PC-3 (cell line): ENCODE measurements around the gene CTDSP2. TPM values are rescaled to one million over a fixed set of nuclear protein-coding genes. Genes with fewer than 3 reads are reported as not detected.
"Not testable (repeated sequence)": the region's sequence is repeated elsewhere in the genome, so short reads cannot be mapped to it uniquely, and the experiment has no call there.

ENCODE experiments used
- ATAC-seq: fragments of 200-7000 bp; cut with Tn5 transposase; 2 replicates; pipeline ENCODE4 v1.9.1; 2020; ENCODE audit warnings: mild to moderate bottlenecking, moderate library complexity
- BruUV-seq: library from RNA; stranded (reverse); fragments of 400-500 nt; replicated peaks from 2 replicates; lab custom pipeline; 2021; lab: Mats Ljungman, UMichigan
- CTCF ChIA-PET: fragments of 300-600 bp; sonication (Branson Sonifier 250); formaldehyde crosslinking; loops from one replicate; lab custom pipeline; 2022; ENCODE audit warnings: antibody characterized with exemption; lab: Charles Lee
- POLR2A ChIA-PET: fragments of 300-600 bp; sonication (Branson Sonifier 250); formaldehyde crosslinking; loops from one replicate; lab custom pipeline; 2022; ENCODE audit warnings: antibody characterized with exemption; ENCODE audit not compliant: unreplicated experiment; lab: Charles Lee
- DNase-seq: peaks from one replicate; pipeline ENCODE4 v3.0.0-alpha.2; 2015
- H2AFZ ChIP-seq: fragments of 300-600 bp; sonication (generic); 2 replicates; pipeline ENCODE4 v1.6.0; 2016; ENCODE audit warnings: antibody characterized with exemption, low read length
- H3F3A ChIP-seq: fragments of 300-600 bp; sonication (generic); one replicate; pipeline ENCODE4 v1.6.0; 2017; ENCODE audit warnings: antibody characterized with exemption, low read length, control low read depth, mild to moderate bottlenecking; ENCODE audit not compliant: unreplicated experiment
- H3K27ac ChIP-seq: fragments of 300-600 bp; sonication (generic); 2 replicates; pipeline ENCODE4 v1.5.1; 2016; ENCODE audit warnings: mild to moderate bottlenecking, low read length
- H3K27me3 ChIP-seq: fragments of 300-600 bp; sonication (generic); 2 replicates; pipeline ENCODE4 v1.6.1; 2016; ENCODE audit warnings: low read length, mixed read lengths
- H3K36me3 ChIP-seq: fragments of 300-600 bp; sonication (generic); 2 replicates; pipeline ENCODE4 v1.6.1; 2016; ENCODE audit warnings: low read depth, mixed run types, low read length, mixed read lengths
- H3K4me1 ChIP-seq: fragments of 300-600 bp; sonication (generic); 2 replicates; pipeline ENCODE4 v1.5.1; 2016; ENCODE audit warnings: low read length; ENCODE audit not compliant: insufficient read depth
- H3K4me2 ChIP-seq: fragments of 300-600 bp; sonication (generic); 2 replicates; pipeline ENCODE4 v1.6.0; 2016; ENCODE audit warnings: low read length
- H3K4me3 ChIP-seq: fragments of 300-600 bp; sonication (generic); 2 replicates; pipeline ENCODE4 v1.5.1; 2016; ENCODE audit warnings: mild to moderate bottlenecking, low read length, mixed read lengths
- H3K79me2 ChIP-seq: fragments of 300-600 bp; sonication (generic); 2 replicates; pipeline ENCODE4 v1.6.1; 2017; ENCODE audit warnings: low read length, mixed read lengths
- H3K9ac ChIP-seq: fragments of 300-600 bp; sonication (generic); 2 replicates; pipeline ENCODE4 v1.6.0; 2016; ENCODE audit warnings: mild to moderate bottlenecking, low read length
- H3K9me2 ChIP-seq: fragments of 300-600 bp; sonication (generic); replicated peaks from 2 replicates; pipeline ENCODE4 v1.6.1; 2016; ENCODE audit warnings: mixed run types, low read length, mixed read lengths
- H3K9me3 ChIP-seq: fragments of 300-600 bp; sonication (generic); 2 replicates; pipeline ENCODE4 v1.6.1; 2016; ENCODE audit warnings: low read length, mixed read lengths
- H4K20me1 ChIP-seq: fragments of 300-600 bp; sonication (generic); 2 replicates; pipeline ENCODE4 v1.6.1; 2016; ENCODE audit warnings: low read length, mixed read lengths
- EZH2 ChIP-seq: fragments of 300-600 bp; sonication (generic); IDR thresholded peaks from one replicate; pipeline ENCODE4 v1.6.1; 2017; ENCODE audit warnings: antibody characterized with exemption, mild to moderate bottlenecking, low read length; ENCODE audit not compliant: unreplicated experiment
- EZH2phosphoT487 ChIP-seq: fragments of 300-600 bp; sonication (generic); IDR thresholded peaks from 2 replicates; pipeline ENCODE4 v1.6.1; 2018; ENCODE audit warnings: mild to moderate bottlenecking, antibody characterized with exemption, low read length, borderline replicate concordance
- intact Hi-C: fragments of 100-400 bp; cut with micrococcal nuclease; formaldehyde crosslinking; loops from 2 replicates; pipeline ENCODE4 v1.9.0; 2023
- total RNA-seq: library from RNA; depleted of rRNA; stranded (reverse); fragments of >200 nt; gene quantifications from 2 replicates; pipeline ENCODE4 v1.2.3, GENCODE V29; 2014
- TF ChIP-seq, protein P1 (sequence below): fragments of 300-600 bp; sonication (generic); conservative IDR thresholded peaks from 2 replicates; pipeline ENCODE4 v1.5.1; 2017; ENCODE audit warnings: antibody characterized with exemption, low read depth, mild to moderate bottlenecking, low read length

The CTDSP2 gene
- total RNA-seq, 1 experiment from 2014 or later, result 39.4 TPM

DNA sequence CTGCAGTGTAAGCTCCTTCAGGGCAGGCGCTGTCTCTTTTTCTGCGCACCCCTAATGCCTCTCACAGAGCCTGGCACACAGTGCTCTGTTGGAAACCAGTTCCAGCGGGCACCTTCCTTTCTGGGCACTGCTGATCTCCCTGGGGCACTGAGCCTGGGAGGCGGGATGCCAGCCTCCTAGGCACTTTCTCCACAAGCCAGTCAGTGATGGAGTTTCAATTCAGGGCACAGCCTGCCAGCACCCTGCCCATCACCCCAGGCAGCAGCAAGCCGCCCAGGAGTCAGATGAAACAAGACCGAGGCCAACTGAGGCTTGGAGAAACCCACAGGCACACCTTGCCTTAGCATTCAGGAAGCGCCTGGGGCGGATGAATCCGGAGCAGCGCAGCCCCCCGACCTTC, 5.7 kb upstream of the CTDSP2 start:
- no peak for ATAC-seq
- CTCF ChIA-PET, result no interaction called here

DNA sequence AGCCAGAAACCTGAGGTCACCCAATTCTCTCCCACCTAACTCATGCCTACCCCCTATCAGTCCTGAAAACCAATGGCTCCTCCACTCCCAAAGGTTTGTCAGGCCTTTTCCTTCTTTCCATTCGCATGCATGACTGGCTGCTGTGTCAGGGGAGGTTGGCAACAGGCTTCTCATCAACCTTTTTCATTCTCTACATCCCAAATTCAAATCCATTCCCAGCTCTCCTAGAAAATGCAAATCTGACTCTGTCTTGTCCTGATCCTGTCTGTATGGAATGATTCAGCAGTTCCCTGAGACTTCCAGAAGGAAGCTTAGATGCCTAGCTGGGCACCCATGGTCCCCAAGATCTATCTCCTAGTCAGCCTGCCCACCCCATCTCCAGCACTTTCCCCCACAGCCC, 5.0 kb upstream of the CTDSP2 start:
- no peaks in the 10 kb centered on the region for H3K9me3 ChIP-seq

More for the DNA sequence above, 5.7 kb upstream of the CTDSP2 start:
- no peaks in the 10 kb centered on the region for H3K9me2 ChIP-seq
- H3K4me2 ChIP-seq, result no peak overlapping the region
- intact Hi-C loops, result no loop called here
- H3K4me3 ChIP-seq, result no peak overlapping the region
- no peaks in the 10 kb centered on the region for H3K27me3 ChIP-seq
- H3F3A ChIP-seq, result no peaks in the 10 kb centered on the region
- H2AFZ ChIP-seq, result no peak overlapping the region
- no peak overlapping the region for H3K27ac ChIP-seq
- H3K79me2 ChIP-seq, result no peaks in the 10 kb centered on the region
- BruUV-seq, result no TSS peak
- H3K9ac ChIP-seq, result no peak overlapping the region
- no peaks in the 10 kb centered on the region for H3K36me3 ChIP-seq
- no peak for DNase-seq
- POLR2A ChIA-PET, result no interaction called here
- no peaks in the 10 kb centered on the region for H3K9me3 ChIP-seq
- no peak for TF ChIP-seq EZH2
- no peak for TF ChIP-seq EZH2phosphoT487
- TF ChIP-seq, protein P1, sequence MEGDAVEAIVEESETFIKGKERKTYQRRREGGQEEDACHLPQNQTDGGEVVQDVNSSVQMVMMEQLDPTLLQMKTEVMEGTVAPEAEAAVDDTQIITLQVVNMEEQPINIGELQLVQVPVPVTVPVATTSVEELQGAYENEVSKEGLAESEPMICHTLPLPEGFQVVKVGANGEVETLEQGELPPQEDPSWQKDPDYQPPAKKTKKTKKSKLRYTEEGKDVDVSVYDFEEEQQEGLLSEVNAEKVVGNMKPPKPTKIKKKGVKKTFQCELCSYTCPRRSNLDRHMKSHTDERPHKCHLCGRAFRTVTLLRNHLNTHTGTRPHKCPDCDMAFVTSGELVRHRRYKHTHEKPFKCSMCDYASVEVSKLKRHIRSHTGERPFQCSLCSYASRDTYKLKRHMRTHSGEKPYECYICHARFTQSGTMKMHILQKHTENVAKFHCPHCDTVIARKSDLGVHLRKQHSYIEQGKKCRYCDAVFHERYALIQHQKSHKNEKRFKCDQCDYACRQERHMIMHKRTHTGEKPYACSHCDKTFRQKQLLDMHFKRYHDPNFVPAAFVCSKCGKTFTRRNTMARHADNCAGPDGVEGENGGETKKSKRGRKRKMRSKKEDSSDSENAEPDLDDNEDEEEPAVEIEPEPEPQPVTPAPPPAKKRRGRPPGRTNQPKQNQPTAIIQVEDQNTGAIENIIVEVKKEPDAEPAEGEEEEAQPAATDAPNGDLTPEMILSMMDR, result no peak
- no peaks in the 10 kb centered on the region for H3K4me1 ChIP-seq
- no peaks in the 10 kb centered on the region for H4K20me1 ChIP-seq

GRCh38 chr12:57850854-57851430, 4.4 kb upstream of the CTDSP2 start:
- POLR2A ChIA-PET, result no interaction called here

More for the DNA sequence above, 5.0 kb upstream of the CTDSP2 start:
- no peak overlapping the region for H3K4me2 ChIP-seq
- H2AFZ ChIP-seq, result no peak overlapping the region
- BruUV-seq, result no TSS peak
- H3K27ac ChIP-seq, result no peak overlapping the region
- CTCF ChIA-PET, result no interaction called here
- no peaks in the 10 kb centered on the region for H3F3A ChIP-seq
- H3K27me3 ChIP-seq, result no peaks in the 10 kb centered on the region
- H3K9ac ChIP-seq, result no peak overlapping the region
- H3K4me1 ChIP-seq, result no peaks in the 10 kb centered on the region
- no peak overlapping the region for H3K4me3 ChIP-seq
- H4K20me1 ChIP-seq, result no peaks in the 10 kb centered on the region
- intact Hi-C loops, result no loop called here
- no peak for TF ChIP-seq EZH2
- TF ChIP-seq, protein P1, result no peak
- TF ChIP-seq EZH2phosphoT487, result no peak
- H3K79me2 ChIP-seq, result no peaks in the 10 kb centered on the region
- POLR2A ChIA-PET, result no interaction called here
- no peaks in the 10 kb centered on the region for H3K9me2 ChIP-seq
- no peak for DNase-seq
- H3K36me3 ChIP-seq, result no peaks in the 10 kb centered on the region
- no peak for ATAC-seq

GRCh38 chr12:57849447-57849846, 2.9 kb upstream of the CTDSP2 start:
- H3K4me2 ChIP-seq, DNase-seq, H3F3A ChIP-seq, H3K27ac ChIP-seq, ATAC-seq, H3K9me3 ChIP-seq, H3K4me1 ChIP-seq, H4K20me1 ChIP-seq, H2AFZ ChIP-seq, intact Hi-C loops, BruUV-seq, CTCF ChIA-PET, H3K36me3 ChIP-seq, H3K4me3 ChIP-seq, H3K9me2 ChIP-seq, H3K27me3 ChIP-seq, POLR2A ChIA-PET, H3K9ac ChIP-seq: not testable (repeated sequence)
- H3K79me2 ChIP-seq, result peaks cover 20% of the 10 kb centered on the region

More at GRCh38 chr12:57850854-57851430, 4.4 kb upstream of the CTDSP2 start:
- peaks cover 5% of the 10 kb centered on the region for H3K79me2 ChIP-seq
- no peak overlapping the region for H3K4me2 ChIP-seq
- no peaks in the 10 kb centered on the region for H3K4me1 ChIP-seq
- no peak overlapping the region for H3K9ac ChIP-seq
- no peak overlapping the region for H3K27ac ChIP-seq
- DNase-seq (no peak), ATAC-seq (no peak)
- BruUV-seq, result no TSS peak
- H4K20me1 ChIP-seq, result no peaks in the 10 kb centered on the region
- H3K9me3 ChIP-seq, result no peaks in the 10 kb centered on the region
- H3K27me3 ChIP-seq, result no peaks in the 10 kb centered on the region
- no peak overlapping the region for H2AFZ ChIP-seq
- no peak overlapping the region for H3K4me3 ChIP-seq
- intact Hi-C loops, result no loop called here
- H3K36me3 ChIP-seq, result no peaks in the 10 kb centered on the region
- CTCF ChIA-PET, result no interaction called here
- no peaks in the 10 kb centered on the region for H3K9me2 ChIP-seq
- TF ChIP-seq, protein P1, result no peak
- TF ChIP-seq EZH2phosphoT487, result no peak
- no peak for TF ChIP-seq EZH2
- no peaks in the 10 kb centered on the region for H3F3A ChIP-seq
